GM19468 (cell line): ENCODE data around the gene LCN6.
A peak's percentile ranks its signal among the peaks of the same experiment; 100 is the strongest.

Source experiments
- ATAC-seq: cut with Tn5 transposase; IDR thresholded peaks from one replicate; pipeline ENCODE4 v1.9.1; 2021; ENCODE audit warnings: mild to moderate bottlenecking, moderate library complexity, moderate number of reproducible peaks; ENCODE audit not compliant: unreplicated experiment; ENCODE audit errors: extremely low read depth

The LCN6 gene

GRCh38 chr9:136728080-136728547 lies 20.2 kb downstream of the LCN6 start:
- ATAC-seq = peak; percentile 38

- ATAC-seq = no peak
Observed at GRCh38 chr9:136726631-136727191, 21.6 kb downstream of the LCN6 start.

- ATAC-seq = no peak
Observed at GRCh38 chr9:136726118-136726517, 22.2 kb downstream of the LCN6 start.

GRCh38 chr9:136725612-136726011 lies 22.7 kb downstream of the LCN6 start:
- ATAC-seq = no peak

- no peak for ATAC-seq
Observed at GRCh38 chr9:136724772-136725171, 23.6 kb downstream of the LCN6 start.

GRCh38 chr9:136723989-136724388 lies 24.3 kb downstream of the LCN6 start:
- ATAC-seq = no peak

GRCh38 chr9:136723362-136723976 lies 24.9 kb downstream of the LCN6 start:
- no peak for ATAC-seq

GRCh38 chr9:136722969-136723356 lies 25.4 kb downstream of the LCN6 start:
- no peak for ATAC-seq

GRCh38 chr9:136722093-136722968 lies 26.0 kb downstream of the LCN6 start:
- ATAC-seq = no peak

- no peak for ATAC-seq
Observed at GRCh38 chr9:136721339-136722092, 26.8 kb downstream of the LCN6 start.

- ATAC-seq = no peak
Observed at GRCh38 chr9:136720898-136721338, 27.4 kb downstream of the LCN6 start.

GRCh38 chr9:136720251-136720897 lies 28.0 kb downstream of the LCN6 start:
- no peak for ATAC-seq

- ATAC-seq = no peak
Observed at GRCh38 chr9:136719195-136719880, 29.0 kb downstream of the LCN6 start.

GRCh38 chr9:136718345-136719194 lies 29.8 kb downstream of the LCN6 start:
- no peak for ATAC-seq

GRCh38 chr9:136717399-136717798 lies 30.9 kb downstream of the LCN6 start:
- ATAC-seq = no peak

GRCh38 chr9:136714893-136715274 lies 33.4 kb downstream of the LCN6 start:
- no peak for ATAC-seq

GRCh38 chr9:136714096-136714892 lies 34.0 kb downstream of the LCN6 start:
- no peak for ATAC-seq

GRCh38 chr9:136713550-136713949 lies 34.8 kb downstream of the LCN6 start:
- ATAC-seq = no peak
